ENCODE results near the gene BBS10.

DNA sequence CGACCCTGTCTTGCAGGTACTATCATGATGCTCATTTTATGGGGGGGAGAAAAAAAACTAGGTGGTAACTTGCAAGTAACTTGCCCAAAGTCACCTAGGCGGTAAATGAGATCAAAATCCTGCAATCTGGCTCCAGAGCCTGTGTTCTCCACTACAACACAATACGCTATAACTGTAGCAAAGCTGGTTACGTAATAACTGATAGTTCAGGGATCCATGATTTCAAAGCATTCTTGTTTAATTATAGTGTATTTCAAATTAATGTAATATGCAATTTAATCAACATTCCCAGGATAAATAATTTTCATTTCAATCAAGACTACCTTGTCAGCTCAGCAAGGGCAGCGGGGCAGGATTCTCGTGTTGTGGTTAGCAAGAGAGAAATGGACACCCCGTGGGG lies 31.7 kb downstream of the BBS10 start:
- no peak for TF ChIP-seq POLR2A (IDR thresholded peaks at IDR 0.05)
- TF ChIP-seq, protein P1, sequence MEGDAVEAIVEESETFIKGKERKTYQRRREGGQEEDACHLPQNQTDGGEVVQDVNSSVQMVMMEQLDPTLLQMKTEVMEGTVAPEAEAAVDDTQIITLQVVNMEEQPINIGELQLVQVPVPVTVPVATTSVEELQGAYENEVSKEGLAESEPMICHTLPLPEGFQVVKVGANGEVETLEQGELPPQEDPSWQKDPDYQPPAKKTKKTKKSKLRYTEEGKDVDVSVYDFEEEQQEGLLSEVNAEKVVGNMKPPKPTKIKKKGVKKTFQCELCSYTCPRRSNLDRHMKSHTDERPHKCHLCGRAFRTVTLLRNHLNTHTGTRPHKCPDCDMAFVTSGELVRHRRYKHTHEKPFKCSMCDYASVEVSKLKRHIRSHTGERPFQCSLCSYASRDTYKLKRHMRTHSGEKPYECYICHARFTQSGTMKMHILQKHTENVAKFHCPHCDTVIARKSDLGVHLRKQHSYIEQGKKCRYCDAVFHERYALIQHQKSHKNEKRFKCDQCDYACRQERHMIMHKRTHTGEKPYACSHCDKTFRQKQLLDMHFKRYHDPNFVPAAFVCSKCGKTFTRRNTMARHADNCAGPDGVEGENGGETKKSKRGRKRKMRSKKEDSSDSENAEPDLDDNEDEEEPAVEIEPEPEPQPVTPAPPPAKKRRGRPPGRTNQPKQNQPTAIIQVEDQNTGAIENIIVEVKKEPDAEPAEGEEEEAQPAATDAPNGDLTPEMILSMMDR (IDR thresholded peaks at IDR 0.05) = no peak

Data from Peyer's patch (tissue), 4 donors.